ENCODE measurements around the gene CCDC12.

The CCDC12 gene

GRCh38 chr3:47007001-47007400 is 30.5 kb upstream of the CCDC12 start:
- 90% methylated on average over 1 of the region's 3 CpGs; no CpG with 5 or more reads in 1 of the 2 experiments for WGBS, 2 experiments (ENCODE audit: insufficient coverage in 2 of 2)
- H3K4me3 ChIP-seq (ENCODE audit: extremely low read depth, insufficient read depth, low read length, poor library complexity, severe bottlenecking): no peak overlapping the region
- no peaks in the 10 kb centered on the region for H3K36me3 ChIP-seq (ENCODE audit: control insufficient read depth, insufficient read depth, low read length)
- H3K4me1 ChIP-seq (ENCODE audit: control insufficient read depth, insufficient read depth, low read length, poor library complexity, severe bottlenecking): peaks cover 5% of the 10 kb centered on the region
- H3K27ac ChIP-seq (ENCODE audit: low read depth, low read length, severe bottlenecking): no peak overlapping the region
- no peaks in the 10 kb centered on the region for H3K9me3 ChIP-seq (ENCODE audit: control insufficient read depth, low read length)

- Histone ChIP-seq H3K9me3 (ENCODE audit: control insufficient read depth, low read length) (no peaks in the 10 kb centered on the region), H3K27ac (ENCODE audit: low read depth, low read length, severe bottlenecking) (no peak overlapping the region), H3K4me3 (ENCODE audit: extremely low read depth, insufficient read depth, low read length, poor library complexity, severe bottlenecking) (no peak overlapping the region), H3K36me3 (ENCODE audit: control insufficient read depth, insufficient read depth, low read length) (no peaks in the 10 kb centered on the region), H3K4me1 (ENCODE audit: control insufficient read depth, insufficient read depth, low read length, poor library complexity, severe bottlenecking) (peaks cover 5% of the 10 kb centered on the region)
- 91 to 94% methylated on average over 6 to 8 of the region's 9 CpGs for WGBS, 2 experiments (ENCODE audit: insufficient coverage in 2 of 2)
These were observed 29.7 kb upstream of the CCDC12 start for GRCh38 chr3:47006145-47006651.

- Histone ChIP-seq H3K4me3 (ENCODE audit: extremely low read depth, insufficient read depth, low read length, poor library complexity, severe bottlenecking) (no peak overlapping the region), H3K9me3 (ENCODE audit: control insufficient read depth, low read length) (no peaks in the 10 kb centered on the region), H3K4me1 (ENCODE audit: control insufficient read depth, insufficient read depth, low read length, poor library complexity, severe bottlenecking) (peaks cover 7% of the 10 kb centered on the region), H3K27ac (ENCODE audit: low read depth, low read length, severe bottlenecking) (no peak overlapping the region), H3K36me3 (ENCODE audit: control insufficient read depth, insufficient read depth, low read length) (no peaks in the 10 kb centered on the region)
- WGBS, 2 experiments (ENCODE audit: insufficient coverage in 2 of 2): 88 to 94% methylated on average over 27 to 32 of the region's 32 CpGs
These were observed 28.9 kb upstream of the CCDC12 start for GRCh38 chr3:47005212-47006144.

GRCh38 chr3:47004369-47005211 is 28.0 kb upstream of the CCDC12 start:
- no peaks in the 10 kb centered on the region for H3K9me3 ChIP-seq (ENCODE audit: control insufficient read depth, low read length)
- no peak overlapping the region for H3K4me3 ChIP-seq (ENCODE audit: extremely low read depth, insufficient read depth, low read length, poor library complexity, severe bottlenecking)
- no peaks in the 10 kb centered on the region for H3K36me3 ChIP-seq (ENCODE audit: control insufficient read depth, insufficient read depth, low read length)
- H3K4me1 ChIP-seq (ENCODE audit: control insufficient read depth, insufficient read depth, low read length, poor library complexity, severe bottlenecking): peaks cover 5% of the 10 kb centered on the region
- 92 to 94% methylated on average over 14 to 17 of the region's 17 CpGs for WGBS, 2 experiments (ENCODE audit: insufficient coverage in 2 of 2)
- H3K27ac ChIP-seq (ENCODE audit: low read depth, low read length, severe bottlenecking): no peak overlapping the region

GRCh38 chr3:47003461-47004368 is 27.2 kb upstream of the CCDC12 start:
- Histone ChIP-seq H3K36me3 (ENCODE audit: control insufficient read depth, insufficient read depth, low read length) (no peaks in the 10 kb centered on the region), H3K4me3 (ENCODE audit: extremely low read depth, insufficient read depth, low read length, poor library complexity, severe bottlenecking) (no peak overlapping the region), H3K4me1 (ENCODE audit: control insufficient read depth, insufficient read depth, low read length, poor library complexity, severe bottlenecking) (peaks cover 8% of the 10 kb centered on the region), H3K9me3 (ENCODE audit: control insufficient read depth, low read length) (no peaks in the 10 kb centered on the region), H3K27ac (ENCODE audit: low read depth, low read length, severe bottlenecking) (no peak overlapping the region)
- WGBS, 2 experiments (ENCODE audit: insufficient coverage in 2 of 2): 97% methylated on average over 18 to 22 of the region's 27 CpGs

GRCh38 chr3:47003056-47003410 is 26.5 kb upstream of the CCDC12 start:
- H3K36me3 ChIP-seq (ENCODE audit: control insufficient read depth, insufficient read depth, low read length): no peaks in the 10 kb centered on the region

GRCh38 chr3:47002171-47003055 is 25.9 kb upstream of the CCDC12 start:
- Histone ChIP-seq H3K4me1 (ENCODE audit: control insufficient read depth, insufficient read depth, low read length, poor library complexity, severe bottlenecking) (peaks cover 8% of the 10 kb centered on the region), H3K4me3 (ENCODE audit: extremely low read depth, insufficient read depth, low read length, poor library complexity, severe bottlenecking) (no peak overlapping the region), H3K9me3 (ENCODE audit: control insufficient read depth, low read length) (no peaks in the 10 kb centered on the region), H3K27ac (ENCODE audit: low read depth, low read length, severe bottlenecking) (no peak overlapping the region), H3K36me3 (ENCODE audit: control insufficient read depth, insufficient read depth, low read length) (no peaks in the 10 kb centered on the region)
- 90 to 92% methylated on average over 19 to 27 of the region's 35 CpGs for WGBS, 2 experiments (ENCODE audit: insufficient coverage in 2 of 2)

More at GRCh38 chr3:47003056-47003410, 26.5 kb upstream of the CCDC12 start:
- no peaks in the 10 kb centered on the region for H3K9me3 ChIP-seq (ENCODE audit: control insufficient read depth, low read length)
- 88 to 95% methylated on average over 8 to 9 of the region's 10 CpGs for WGBS, 2 experiments (ENCODE audit: insufficient coverage in 2 of 2)
- peaks cover 8% of the 10 kb centered on the region for H3K4me1 ChIP-seq (ENCODE audit: control insufficient read depth, insufficient read depth, low read length, poor library complexity, severe bottlenecking)
- H3K4me3 ChIP-seq (ENCODE audit: extremely low read depth, insufficient read depth, low read length, poor library complexity, severe bottlenecking): no peak overlapping the region
- no peak overlapping the region for H3K27ac ChIP-seq (ENCODE audit: low read depth, low read length, severe bottlenecking)

GRCh38 chr3:47001731-47002170 is 25.2 kb upstream of the CCDC12 start:
- H3K4me3 ChIP-seq (ENCODE audit: extremely low read depth, insufficient read depth, low read length, poor library complexity, severe bottlenecking): no peak overlapping the region
- H3K4me1 ChIP-seq (ENCODE audit: control insufficient read depth, insufficient read depth, low read length, poor library complexity, severe bottlenecking): peaks cover 8% of the 10 kb centered on the region
- H3K9me3 ChIP-seq (ENCODE audit: control insufficient read depth, low read length): no peaks in the 10 kb centered on the region
- H3K27ac ChIP-seq (ENCODE audit: low read depth, low read length, severe bottlenecking): no peak overlapping the region
- H3K36me3 ChIP-seq (ENCODE audit: control insufficient read depth, insufficient read depth, low read length): no peaks in the 10 kb centered on the region
- 92 to 97% methylated on average over 16 of the region's 16 CpGs for WGBS, 2 experiments (ENCODE audit: insufficient coverage in 2 of 2)

- Histone ChIP-seq H3K9me3 (ENCODE audit: control insufficient read depth, low read length) (no peaks in the 10 kb centered on the region), H3K4me1 (ENCODE audit: control insufficient read depth, insufficient read depth, low read length, poor library complexity, severe bottlenecking) (peaks cover 8% of the 10 kb centered on the region), H3K27ac (ENCODE audit: low read depth, low read length, severe bottlenecking) (no peak overlapping the region), H3K4me3 (ENCODE audit: extremely low read depth, insufficient read depth, low read length, poor library complexity, severe bottlenecking) (no peak overlapping the region), H3K36me3 (ENCODE audit: control insufficient read depth, insufficient read depth, low read length) (no peaks in the 10 kb centered on the region)
- 94 to 98% methylated on average over 21 to 23 of the region's 25 CpGs for WGBS, 2 experiments (ENCODE audit: insufficient coverage in 2 of 2)
These were observed 24.6 kb upstream of the CCDC12 start for GRCh38 chr3:47000922-47001730.
